HG02981 (cell line): ENCODE measurements around the gene PUDP.
A peak's percentile ranks its signal among the peaks of the same experiment; 100 is the strongest.

Experiments used
- ATAC-seq: cut with Tn5 transposase; IDR thresholded peaks from one replicate; pipeline ENCODE4 v1.9.1; 2021; ENCODE audit warnings: mild to moderate bottlenecking, moderate library complexity; ENCODE audit not compliant: unreplicated experiment

Gene PUDP

DNA sequence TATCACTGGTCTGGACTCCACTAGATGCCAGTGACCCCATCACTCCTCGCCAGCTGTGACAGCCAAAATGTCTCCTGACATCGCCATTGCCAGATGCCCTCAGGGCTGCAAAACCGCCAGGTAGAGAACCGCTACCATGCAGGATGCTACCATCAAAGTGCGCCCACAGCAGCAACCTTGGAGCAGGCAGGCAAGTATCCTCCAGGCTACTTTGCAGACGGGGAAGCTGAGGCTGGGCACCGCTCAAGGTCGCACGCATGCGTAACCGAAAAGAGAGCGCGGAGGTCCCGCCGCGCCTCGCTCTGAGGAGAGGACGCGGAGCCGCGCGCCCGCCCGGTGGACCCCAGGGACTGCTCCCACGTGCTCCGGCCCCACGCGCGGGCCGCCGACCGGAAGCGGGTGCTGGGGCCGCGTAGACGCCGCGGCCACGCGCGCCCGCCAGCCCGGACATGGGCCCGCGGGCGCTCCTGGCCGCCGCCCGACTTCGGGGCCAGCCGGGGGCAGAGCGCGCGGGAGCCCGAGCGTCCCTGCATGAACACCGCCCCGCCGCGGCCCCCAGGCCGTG is 458 bp downstream of the PUDP start, which contains the start of gene STS:
Gene STS (plus strand): TSS at position 300 of the 565 bp plus-strand sequence. CDS start 105,488 bp downstream, outside the sequence.
- peak; percentile 37 for ATAC-seq

DNA sequence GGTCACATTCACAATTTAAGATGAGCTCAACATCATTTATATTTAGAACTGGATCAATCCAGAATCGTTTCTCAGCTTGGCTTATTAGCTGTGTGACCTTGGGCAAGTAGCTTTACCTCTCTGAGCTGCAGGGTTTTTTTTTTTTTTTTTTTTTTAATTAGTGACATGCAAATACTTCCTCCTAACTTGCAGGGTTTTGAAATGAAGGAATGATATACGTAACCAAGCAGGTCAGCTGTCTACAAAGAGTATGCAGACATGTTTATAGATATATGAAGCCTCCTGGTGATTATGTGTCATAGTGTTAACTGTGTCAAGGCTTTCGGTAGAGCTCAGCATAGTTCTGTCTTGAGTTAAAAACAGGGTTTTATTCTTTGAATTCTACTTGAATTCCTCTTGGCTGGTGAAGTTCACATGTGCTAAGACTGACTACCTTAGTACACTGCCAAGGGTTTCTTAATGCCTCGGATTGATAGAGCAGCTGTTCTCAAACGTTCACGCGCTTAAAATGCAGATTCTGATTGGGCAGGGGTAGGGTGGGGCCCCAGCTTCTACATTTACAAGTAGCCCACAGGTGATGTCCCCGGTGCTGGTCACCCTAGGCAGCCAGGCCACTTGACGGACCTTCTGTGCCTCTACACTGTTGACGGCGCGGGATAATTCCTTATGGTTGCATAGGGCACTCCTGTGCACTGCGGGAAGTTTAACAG is 1.1 kb downstream of the PUDP start:
- peak; percentile 22 for ATAC-seq

DNA sequence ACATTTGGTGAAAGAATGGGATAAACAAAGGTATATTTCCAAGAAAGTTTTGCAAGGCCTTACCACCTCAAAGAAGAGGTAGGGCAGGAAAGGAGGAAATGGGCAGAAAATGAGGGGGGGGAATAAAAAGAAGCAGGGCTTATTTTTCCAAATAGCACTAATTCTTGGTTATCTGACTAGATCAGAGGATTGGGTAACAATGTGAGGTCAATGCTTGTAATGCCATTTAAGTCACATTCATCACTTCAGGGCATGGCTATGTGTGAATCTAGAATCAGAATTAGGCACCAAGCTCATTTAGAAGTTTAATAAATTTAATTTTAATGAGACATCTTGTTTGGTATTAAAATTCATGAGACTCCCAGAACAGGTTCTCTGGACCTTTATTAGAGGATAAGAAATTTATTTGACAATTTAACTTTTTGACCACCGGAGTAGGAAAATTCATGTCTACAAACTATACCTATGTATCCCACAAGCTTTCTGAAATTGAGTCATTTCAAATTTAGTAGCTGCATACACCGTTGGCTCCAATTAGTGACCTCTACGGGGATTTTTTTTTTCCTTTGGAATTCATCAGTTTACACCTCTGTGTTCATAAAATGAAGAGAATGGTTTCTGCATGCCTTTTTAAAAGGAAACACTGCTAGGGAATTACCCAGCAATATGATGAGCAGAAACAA is 1.8 kb downstream of the PUDP start:
- ATAC-seq, result no peak

DNA sequence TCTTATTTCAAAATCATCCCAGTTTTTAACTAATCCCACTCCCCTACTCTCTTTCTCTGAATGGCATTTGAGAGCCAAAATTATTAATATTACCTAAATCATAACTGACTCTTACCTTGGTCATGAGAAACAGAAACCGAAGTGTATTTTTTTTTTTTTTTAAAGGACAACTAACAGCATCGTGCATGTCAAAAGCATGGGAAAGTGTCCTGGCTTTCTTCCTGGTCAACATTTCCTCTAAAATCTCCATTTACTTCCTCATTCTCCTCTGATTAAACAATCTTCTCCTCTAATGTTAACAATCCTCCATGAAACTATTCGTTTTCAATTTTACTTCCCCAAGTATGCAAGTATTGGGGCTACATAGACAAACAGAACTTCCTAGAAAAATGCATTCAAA is 2.5 kb downstream of the PUDP start:
- ATAC-seq, result no peak

DNA sequence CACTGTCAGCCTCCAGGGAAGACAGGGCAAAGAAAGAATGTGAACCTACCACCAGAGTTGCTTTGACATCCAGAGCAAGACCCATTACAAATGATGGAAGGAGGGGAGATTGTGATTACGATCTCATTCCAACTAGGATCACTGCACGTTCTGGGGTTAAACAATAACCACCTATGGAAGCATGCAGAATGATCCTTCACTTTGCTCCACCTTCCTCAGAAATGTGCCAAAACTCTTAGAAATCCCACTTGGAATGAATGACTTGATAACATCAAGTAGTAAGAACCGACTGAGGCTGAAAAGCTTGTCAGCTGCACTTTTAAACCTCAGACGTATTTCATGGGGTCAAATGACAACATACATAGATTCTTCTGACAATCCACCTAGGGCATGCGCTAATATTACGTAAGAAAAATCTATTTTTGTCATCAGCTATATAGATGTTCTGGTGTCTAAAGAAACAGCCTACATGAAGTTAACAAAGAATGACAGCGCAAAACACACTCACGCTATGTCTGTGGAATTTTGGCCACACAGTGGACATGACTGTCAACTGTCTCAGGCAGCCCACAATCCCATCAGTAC is 3.9 kb downstream of the PUDP start:
- ATAC-seq, result no peak

DNA sequence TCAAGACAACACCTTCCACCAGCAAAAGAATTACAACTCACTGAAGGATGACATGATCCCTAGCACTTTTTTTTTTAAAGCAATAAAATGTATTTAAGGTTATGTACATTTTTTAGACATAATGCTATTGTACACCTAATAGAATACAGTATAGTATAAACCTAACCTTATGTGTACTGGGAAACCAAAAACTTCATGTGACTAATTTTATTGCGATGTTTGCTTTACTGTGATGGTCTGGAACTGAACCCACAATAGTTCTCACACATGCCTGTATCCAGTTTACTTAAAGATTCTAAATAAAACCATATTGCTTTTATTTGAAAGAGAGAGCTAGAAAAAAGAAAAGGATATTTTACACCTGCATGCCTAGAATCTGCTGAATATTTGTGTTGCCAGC is 4.9 kb downstream of the PUDP start:
- no peak for ATAC-seq

DNA sequence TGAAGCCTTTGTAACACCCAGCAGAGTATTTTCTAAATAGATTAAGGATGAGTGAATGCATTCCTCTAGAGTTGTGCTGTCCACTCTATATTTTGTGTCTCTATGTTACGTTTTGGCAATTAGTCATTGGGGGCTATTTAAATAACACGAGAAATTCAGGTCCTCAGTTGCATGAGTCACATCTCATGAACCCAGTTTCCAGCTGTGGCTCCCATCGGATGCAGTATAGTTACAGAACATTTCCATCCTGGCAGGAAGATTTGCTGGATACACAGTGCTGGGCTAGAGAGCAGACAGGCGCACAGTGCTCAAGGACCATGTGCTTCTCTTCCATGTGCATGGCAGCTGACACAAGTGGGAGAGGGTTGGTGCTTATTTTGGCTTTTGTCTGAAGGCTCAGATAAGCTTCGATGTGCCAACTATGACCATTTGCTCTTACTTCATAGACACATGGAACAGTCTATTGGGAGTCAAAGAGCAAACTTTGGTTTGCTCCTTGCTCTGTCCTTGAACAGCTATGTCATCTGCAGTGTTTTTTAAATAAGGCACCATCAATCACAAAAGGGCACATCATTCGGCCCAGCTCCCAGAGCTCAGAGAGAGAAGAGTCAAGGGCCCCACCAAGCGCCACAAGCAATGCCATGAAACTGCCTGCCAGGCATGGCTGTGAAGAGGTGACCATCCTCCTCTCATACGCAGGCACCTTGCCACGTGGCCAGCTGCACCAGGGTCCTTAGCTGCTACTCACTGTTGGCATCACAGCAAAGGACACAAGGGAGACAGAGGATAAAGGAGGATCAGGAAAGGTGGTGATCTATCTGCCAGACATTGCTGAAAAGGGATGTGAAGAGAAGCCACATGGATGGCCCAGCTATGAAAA is 8.5 kb downstream of the PUDP start:
- no peak for ATAC-seq

DNA sequence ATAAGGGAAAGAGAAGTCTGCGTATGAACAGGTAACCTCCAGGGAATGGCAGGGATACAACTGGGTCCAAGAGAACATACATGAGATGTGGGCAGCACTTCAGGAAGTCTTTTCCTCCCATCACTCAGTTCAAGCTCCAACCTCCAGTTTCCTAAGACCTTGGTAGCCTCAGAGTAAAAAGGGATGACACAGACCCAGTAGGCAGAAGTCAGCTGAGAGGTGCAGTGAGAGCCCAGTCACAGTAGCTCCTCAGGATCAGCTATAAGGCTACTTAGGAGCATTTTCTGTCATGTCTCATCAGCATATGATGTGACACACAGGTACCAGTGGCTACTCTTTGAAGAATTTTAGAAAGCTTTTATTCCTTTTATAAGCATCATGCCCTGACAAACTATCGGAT is 13.0 kb downstream of the PUDP start:
- ATAC-seq, result no peak

DNA sequence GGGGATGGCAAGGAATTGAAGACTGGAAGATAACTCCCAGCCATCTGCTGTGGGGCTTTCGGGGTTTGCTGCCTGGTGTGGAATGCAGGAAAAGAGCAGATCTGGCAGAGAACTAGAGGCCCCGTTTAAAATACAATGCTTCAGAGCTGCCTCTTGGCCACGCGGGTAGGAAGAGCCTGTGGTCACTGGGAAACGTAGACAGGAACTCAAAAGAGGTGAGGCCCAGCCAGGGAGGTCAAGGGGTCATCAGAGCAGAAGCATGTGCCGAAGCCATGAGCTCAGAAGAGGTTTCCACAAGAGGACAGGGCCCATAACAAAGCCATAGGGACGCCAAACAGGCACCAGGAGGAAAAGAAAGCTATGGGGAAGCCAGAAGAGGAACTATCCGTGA is 14.9 kb downstream of the PUDP start:
- no peak for ATAC-seq

DNA sequence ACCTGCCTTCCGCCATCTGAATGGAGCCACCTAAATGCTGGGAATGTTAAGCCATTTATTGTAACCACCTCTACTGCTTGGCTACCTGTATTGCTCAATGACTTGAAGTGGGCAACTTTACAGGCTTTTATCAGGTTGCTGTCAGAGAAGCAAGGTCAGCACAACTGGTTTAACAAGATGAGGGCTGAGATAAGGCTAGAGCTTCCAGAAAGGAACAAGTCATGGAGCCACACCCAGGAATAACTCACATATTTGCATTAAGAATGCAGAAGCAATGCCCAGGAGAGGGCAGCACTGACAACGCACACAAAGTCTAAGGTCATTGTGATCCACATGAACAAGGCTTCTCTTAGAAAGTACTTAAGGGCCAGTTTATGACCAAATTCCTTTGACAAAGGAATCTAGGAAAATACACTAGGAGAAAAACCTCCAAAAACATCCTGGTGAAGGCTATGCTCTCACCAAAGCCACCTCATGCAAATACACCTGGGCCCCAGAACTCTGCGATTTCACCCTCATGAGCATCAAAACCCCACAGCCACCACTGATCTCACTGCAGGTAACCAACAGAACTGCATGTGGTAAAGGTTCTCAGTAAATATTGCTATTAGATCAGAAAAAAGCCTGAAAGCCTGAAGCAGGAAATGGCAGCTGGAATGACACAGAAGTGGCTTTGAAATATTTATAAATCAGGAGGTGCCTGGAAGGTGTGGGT is 15.5 kb downstream of the PUDP start:
- peak; percentile 84 for ATAC-seq

DNA sequence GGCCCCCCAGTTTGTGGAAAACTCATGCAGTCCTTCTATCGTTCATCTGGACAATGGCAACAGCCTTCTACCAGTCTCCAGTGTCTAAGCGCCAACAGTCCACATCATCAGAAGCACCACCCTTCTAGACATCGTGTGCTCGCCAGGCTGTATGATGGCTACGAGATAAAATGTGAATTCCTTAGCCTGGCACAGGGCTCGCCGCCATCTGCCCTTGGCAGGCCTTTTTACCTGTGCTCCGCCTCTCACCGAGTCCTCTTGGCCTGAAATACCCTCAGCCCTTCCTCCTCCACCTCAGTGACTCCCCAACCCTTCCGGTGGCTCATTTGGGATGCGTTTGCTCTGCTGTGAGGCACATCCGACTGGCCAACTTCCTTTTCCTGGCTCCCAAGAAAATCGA is 16.3 kb downstream of the PUDP start:
- ATAC-seq, result no peak

DNA sequence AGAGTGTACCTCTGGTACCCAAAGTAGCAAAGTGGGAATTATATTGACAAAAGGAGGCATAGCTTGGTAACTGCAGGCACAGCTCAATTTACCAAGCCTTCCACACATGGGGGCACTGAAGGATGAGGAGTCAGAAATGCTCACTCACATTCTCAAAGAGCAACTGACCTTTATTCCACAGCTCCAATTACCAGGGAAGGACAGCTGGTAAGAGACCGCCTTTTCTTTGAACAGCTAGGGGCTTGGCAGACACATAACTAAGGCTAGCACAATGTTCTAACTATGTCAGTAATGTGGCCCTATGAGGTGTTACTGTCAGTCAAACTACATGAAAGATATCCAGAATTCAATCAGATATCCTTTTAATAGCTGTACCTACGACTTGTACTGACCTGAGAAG is 20.9 kb downstream of the PUDP start:
- no peak for ATAC-seq

DNA sequence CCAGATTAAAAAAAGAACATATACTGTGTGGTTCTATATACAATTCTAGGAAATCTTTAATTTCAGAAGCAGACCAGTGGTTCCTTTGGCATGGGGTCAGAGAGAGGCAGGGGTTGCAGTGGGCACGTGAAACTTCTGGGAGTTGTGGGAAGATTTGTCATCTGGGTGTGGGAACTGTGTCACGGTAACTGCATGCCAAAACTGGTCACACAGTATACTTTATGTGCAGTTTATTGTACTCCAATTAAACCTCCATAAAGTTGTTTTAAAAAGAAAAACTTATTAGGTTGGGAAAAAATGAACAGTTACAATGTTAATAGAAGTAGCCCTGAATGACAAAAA is 27.1 kb downstream of the PUDP start:
- no peak for ATAC-seq

DNA sequence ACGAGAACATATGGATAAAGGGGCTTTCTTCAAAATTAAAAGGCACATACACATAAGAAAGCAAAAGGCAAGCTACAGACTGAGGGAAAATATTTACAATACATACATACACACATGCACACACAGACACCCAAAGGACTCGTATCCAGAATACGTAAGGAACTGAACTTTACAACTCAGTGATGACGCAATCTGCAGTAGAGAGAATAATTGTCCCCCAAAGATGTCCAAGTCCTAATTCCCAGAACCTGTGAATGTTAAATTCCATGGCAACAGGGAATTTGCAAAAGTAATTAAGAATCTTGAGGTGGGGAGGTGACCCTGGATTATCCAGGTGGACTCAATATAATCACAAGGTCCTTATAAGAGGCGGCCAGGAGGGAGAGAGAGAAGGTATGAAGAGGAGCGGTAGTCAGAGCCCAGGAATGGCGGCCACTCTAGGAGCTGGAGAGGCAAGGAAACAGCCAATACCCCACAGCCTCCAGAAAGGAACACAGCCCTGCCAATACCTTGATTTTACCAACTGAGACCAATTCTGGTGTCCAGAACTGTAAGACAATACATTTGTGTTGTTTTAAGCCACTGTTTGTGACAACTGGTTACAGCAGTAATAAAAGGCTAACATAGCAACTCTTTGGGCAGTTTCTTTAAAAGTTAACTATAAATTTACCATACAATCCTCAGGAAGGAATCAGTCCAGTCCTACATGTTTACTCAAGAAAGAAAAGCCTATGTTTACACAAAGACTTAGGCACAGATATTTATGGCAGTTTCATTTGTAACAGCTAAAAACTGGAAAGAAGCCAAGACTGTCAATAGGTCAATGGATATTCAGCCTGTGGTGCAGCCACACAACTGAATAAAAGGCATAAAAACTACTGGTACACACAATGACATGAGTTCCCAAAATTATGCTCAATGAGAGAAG is 27.7 kb downstream of the PUDP start:
- no peak for ATAC-seq

DNA sequence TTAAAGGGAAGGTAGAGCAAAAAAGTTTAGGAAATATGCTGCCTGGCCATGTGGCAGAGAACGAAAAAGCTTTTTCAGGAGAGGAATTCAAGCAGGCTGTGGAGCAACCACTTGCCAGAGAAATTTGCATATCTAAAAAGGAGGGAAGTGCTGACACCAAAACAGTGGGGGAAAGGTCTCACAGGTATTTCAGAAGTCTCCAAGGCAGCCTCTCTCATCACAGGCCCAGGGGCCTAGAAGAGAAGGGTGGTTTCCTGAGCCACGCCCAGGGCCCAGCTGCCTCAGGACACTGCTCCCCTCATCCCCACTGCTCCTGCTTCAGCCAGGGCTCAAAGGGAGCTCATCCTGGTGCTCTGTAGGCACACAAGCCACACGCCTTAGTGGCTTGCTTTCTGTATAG is 30.4 kb downstream of the PUDP start:
- no peak for ATAC-seq

DNA sequence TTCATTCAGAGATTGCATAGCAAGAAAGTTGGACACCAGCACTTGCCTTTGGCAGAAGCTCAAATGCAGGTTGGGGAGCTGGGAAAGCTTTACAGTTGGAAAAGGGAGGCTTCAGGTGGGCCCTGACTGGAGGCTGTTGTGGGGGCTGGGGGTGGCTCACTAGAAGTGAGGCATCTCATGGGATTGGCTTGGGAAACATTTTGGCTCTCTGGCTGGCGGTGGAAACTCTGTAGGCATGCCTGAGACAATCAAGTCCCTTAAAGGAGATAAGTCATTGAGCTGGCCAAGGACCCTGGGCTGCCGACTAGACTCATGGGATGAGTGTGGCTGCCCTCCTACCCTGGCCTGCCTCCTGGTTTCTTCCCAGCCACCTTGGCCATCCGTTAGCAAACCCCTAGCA is 31.9 kb downstream of the PUDP start:
- no peak for ATAC-seq

DNA sequence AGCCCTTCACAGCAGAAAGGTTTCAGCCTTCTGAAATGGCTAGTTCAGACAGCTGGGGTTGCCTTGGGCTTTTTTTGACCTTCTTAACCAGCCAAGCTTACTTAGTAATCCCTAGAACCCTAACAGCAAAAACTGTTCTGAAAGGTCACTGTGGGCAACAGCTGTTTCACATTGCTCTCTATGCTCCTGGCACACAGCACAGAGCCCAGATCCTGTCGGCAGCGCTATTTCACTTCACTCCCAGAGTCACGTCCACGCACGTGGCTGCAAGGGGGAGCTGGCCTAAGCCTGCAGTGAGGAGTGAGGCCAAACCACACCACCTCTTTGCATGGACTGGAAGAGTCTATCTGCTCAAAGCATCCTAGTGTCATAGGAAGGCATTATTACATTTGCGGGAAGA is 32.4 kb downstream of the PUDP start:
- ATAC-seq, result peak; percentile 56

DNA sequence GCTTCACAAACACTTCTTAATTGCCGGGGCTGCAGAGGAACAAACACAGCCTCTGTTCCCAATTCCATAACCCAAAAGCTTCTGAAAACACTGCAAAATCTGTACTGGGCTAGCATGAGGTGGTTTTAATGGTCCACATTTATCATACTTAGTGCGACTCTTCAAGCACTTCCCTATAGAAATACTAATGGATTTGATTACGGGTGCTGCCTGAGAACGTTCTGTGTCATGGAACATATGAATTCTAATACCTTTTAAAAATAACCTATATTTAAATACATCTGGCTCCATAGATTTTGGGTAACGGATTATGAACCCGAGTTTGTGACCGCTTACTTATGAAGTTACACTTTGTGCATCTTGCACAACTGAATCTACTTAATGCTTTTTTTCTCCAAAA is 35.9 kb downstream of the PUDP start:
- no peak for ATAC-seq

DNA sequence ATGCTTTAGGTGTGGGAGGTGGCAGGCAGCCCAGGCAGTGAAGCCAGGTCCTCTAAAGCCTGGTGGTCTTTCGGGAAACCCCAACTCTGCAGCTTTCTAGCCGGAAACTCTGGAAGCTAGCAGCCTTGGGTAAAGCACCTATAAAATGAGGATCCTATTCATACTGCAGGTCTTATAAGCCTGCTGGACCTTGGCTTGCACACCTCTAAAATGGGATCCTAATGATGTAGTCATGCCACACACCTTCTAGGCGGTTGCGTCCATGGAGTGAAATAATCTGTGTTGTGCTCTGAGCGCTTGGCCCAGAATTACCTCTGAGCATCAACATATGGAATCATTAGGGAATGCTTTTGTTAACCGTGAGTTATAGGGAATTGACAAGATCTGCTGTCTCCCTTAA is 36.4 kb downstream of the PUDP start:
- no peak for ATAC-seq
